Gastrocnemius medialis (tissue), 4 donors: ENCODE results near the gene ITGB7. TPM values are rescaled to one million over a fixed set of nuclear protein-coding genes. Genes with fewer than 3 reads are reported as not detected.

Experiments
- ATAC-seq, 2 donors: fragments of 150-250 bp; one replicate each; pipeline ENCODE4 v1.9.1; 2016
- DNase-seq, 2 donors: peaks; one replicate each; pipeline ENCODE4 v3.0.0-alpha.2; 2019
- H3K27ac ChIP-seq, 4 donors: fragments of 200-600 bp; sonication (generic); 1 replicate in 1 of 4; 2 replicates in 3 of 4; pipeline ENCODE4 v1.5.1; 2016 to 2018; ENCODE audit warnings: mild to moderate bottlenecking in 2 of 4, moderate library complexity in 1 of 4
- H3K27me3 ChIP-seq, 3 donors: fragments of 200-600 bp; sonication (generic) in 2 of 3; 1 replicate in 1 of 3; 2 replicates in 2 of 3; pipeline versions ENCODE4 v1.5.1 to v1.6.0; 2016 to 2019; ENCODE audit warnings: mild to moderate bottlenecking in 1 of 3, moderate library complexity in 1 of 3
- H3K36me3 ChIP-seq, 2 donors: fragments of 200-600 bp; sonication (generic) in 1 of 2; one replicate each; pipeline ENCODE4 v1.5.1; 2017 to 2018
- H3K4me1 ChIP-seq, 2 donors: fragments of 200-600 bp; sonication (generic) in 1 of 2; one replicate each; pipeline ENCODE4 v1.5.1; 2016 to 2017; ENCODE audit warnings: mild to moderate bottlenecking in 2 of 2
- H3K4me3 ChIP-seq, 4 donors: fragments of 200-600 bp; sonication (generic) in 3 of 4; 1 replicate in 1 of 4; 2 replicates in 3 of 4; pipeline ENCODE4 v1.5.1; 2016 to 2019; ENCODE audit warnings: mild to moderate bottlenecking in 2 of 4
- H3K9me3 ChIP-seq, 3 donors: fragments of 200-600 bp; sonication (generic) in 2 of 3; 1 replicate in 1 of 3; 2 replicates in 2 of 3; pipeline ENCODE4 v1.5.1; 2016 to 2019
- CTCF ChIP-seq, 5 experiments: fragments of 450-650 bp in 3 of 5; fragments of 200-600 bp in 2 of 5; sonication (generic) in 2 of 5; IDR thresholded peaks in 4 of 5; conservative IDR thresholded peaks in 1 of 5; 1 replicate in 4 of 5; 2 replicates in 1 of 5; pipeline ENCODE4 v1.5.1; 2016 to 2019; ENCODE audit warnings: antibody characterized with exemption in 5 of 5, mild to moderate bottlenecking in 3 of 5, moderate library complexity in 3 of 5
- POLR2A ChIP-seq, 2 donors: fragments of 450-650 bp; IDR thresholded peaks; one replicate each; pipeline ENCODE4 v1.6.1; 2017; ENCODE audit warnings: antibody characterized with exemption in 2 of 2, mild to moderate bottlenecking in 2 of 2, moderate library complexity in 2 of 2
- in situ Hi-C, 4 donors: fragments of 200-750 bp; cut with MboI; loops; one replicate each; pipeline versions ENCODE4 v1.15.0 to v1.8.0; 2017; ENCODE audit warnings: low sequenced_read_pairs in 4 of 4
- intact Hi-C: fragments of 100-400 bp; cut with DNase I; formaldehyde crosslinking; loops from one replicate; pipeline ENCODE4 v1.15.1; 2023; ENCODE audit warnings: low total_unique reads
- total RNA-seq, 4 donors: library from RNA; depleted of rRNA; stranded (reverse); fragments of >200 nt; gene quantifications; one replicate each; pipeline versions ENCODE4 v1.1.0 to v1.2.3, GENCODE V29; 2016

The ITGB7 gene
- total RNA-seq, 4 donors from 2014 or later, result 0.73 to 0.81 TPM; not detected in 2

DNA sequence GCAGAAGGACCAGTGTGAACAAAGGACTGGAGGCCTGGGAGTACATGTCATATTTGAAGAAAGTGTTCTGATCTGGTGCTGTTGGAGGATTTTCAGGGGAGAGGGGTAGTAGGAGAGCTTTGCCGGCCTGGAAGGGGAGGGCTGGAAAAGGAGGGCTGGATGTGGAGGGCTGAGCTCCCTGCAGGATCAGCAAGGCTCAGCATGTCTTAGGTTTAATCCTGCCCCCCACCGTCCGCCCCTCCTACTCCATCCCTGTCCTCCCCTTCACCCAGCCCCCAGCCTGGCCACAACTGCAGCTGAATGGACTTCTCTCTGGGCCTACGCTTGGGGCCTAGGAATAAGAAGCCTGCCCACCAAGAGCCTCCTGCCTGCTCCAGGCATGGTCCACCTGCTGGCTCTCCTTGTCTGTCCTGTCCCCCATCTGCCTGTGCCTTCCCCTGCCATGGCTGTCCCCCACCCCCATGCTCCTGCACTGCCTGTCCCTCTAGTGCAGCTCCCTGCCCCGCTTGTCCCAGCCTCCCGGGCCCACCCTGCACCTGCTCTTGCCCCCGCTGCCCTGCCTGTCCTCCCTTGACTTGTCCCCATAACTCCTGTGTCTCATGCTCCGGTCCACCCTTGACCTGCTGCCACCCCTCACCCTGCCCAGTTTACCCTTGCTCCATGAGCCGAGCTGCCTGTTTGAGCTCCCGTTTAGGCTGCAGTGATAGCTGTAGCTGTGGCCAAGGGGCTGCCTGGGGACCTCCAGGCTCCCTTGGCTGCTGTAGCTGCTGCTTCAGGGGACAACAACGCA is 34.8 kb upstream of the ITGB7 start:
- in situ Hi-C loops, result no loop called here
- H3K36me3 ChIP-seq, result no peaks in the 10 kb centered on the region
- H3K9me3 ChIP-seq, result no peaks in the 10 kb centered on the region
- TF ChIP-seq CTCF (IDR thresholded peaks at IDR 0.05 in 4 of 5, conservative IDR thresholded peaks at IDR 0.05 in 1 of 5), result no peak
- no peak for TF ChIP-seq POLR2A (IDR thresholded peaks at IDR 0.05)
- H3K4me1 ChIP-seq, result no peaks in the 10 kb centered on the region
- intact Hi-C loops, result no loop called here
- H3K27ac ChIP-seq, result no peak overlapping the region
- no peak for ATAC-seq
- DNase-seq, result no peak
- peaks cover 0 to 9% (median 3%) of the 10 kb centered on the region in 3 donors for H3K27me3 ChIP-seq
- H3K4me3 ChIP-seq, result no peak overlapping the region

DNA sequence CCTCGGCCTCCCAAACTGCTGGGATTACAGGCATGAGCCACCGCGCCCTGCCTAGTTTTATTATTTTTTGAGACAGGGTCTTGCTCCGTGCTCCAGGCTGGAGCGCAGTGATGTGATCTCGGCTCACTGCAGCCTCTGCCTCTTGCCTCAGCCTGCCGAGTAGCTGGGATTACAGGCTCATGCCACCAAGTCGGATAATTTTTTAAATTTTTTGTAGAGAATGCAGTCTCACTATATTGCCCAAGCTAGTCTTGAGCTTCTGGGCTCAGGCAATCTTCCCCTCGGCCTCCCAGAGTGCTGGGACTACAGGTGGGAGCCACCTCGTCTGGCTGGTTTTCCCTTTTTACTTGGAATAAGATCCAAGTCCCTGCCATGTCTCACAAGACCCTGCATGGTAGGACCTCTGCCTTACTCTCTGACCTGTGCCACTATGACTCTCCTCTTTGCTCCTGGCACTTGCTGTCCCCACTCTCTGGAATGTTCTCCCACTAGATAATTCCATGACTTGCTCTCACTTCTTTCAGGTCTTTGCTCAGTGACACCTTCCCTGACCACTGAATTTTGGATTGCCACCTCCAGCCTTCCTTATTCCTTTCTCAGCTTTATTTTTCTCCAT is 32.7 kb upstream of the ITGB7 start:
- TF ChIP-seq CTCF (IDR thresholded peaks at IDR 0.05 in 4 of 5, conservative IDR thresholded peaks at IDR 0.05 in 1 of 5), result no peak
- H3K27ac ChIP-seq, result no peak overlapping the region
- intact Hi-C loops, result no loop called here
- no peaks in the 10 kb centered on the region for H3K4me1 ChIP-seq
- no peak for ATAC-seq
- H3K27me3 ChIP-seq, result peaks cover 5 to 11% (median 7%) of the 10 kb centered on the region in 3 donors
- no peaks in the 10 kb centered on the region for H3K9me3 ChIP-seq
- H3K4me3 ChIP-seq, result no peak overlapping the region
- H3K36me3 ChIP-seq, result no peaks in the 10 kb centered on the region
- in situ Hi-C loops, result no loop called here
- no peak for DNase-seq

DNA sequence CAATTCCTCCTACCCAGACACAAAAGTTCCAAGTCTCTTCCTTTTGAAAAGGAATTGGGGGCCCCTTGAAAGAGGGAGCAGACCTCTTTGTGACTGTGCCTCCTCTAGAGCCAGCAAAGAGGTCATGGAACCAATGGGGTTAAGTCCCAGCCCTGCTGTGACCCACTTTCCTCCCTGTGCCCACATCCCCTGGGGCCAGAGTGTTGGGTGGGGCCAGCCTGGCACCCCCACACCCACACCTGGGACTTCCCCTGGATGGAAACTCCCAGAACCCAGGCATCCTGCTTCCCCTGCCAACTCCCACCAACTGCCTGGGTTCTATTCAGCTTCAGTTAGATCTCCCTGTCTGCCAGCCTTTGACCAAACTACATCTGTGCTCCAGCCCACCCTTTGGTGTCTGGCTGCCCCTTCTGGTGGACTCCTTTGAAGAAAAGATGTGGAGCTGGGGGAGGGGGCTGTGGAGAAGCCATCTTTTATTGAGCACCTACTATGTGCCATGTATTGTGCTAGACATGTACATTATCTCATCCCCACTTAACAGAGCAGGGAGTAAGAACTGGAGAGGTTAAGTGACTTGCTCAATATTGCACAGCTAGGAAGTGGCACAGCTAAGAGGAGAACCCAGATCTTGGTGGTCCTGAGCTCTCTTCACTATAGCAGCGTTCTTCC is 29.5 kb upstream of the ITGB7 start:
- TF ChIP-seq CTCF (IDR thresholded peaks at IDR 0.05 in 4 of 5, conservative IDR thresholded peaks at IDR 0.05 in 1 of 5) (no peak), POLR2A (IDR thresholded peaks at IDR 0.05) (no peak)
- Histone ChIP-seq H3K4me3 (no peak overlapping the region), H3K27me3 (peaks cover 20 to 33% (median 31%) of the 10 kb centered on the region in 3 donors), H3K9me3 (no peaks in the 10 kb centered on the region), H3K27ac (no peak overlapping the region), H3K4me1 (peaks cover under 1 to 21% of the 10 kb centered on the region in 2 donors), H3K36me3 (no peaks in the 10 kb centered on the region)
- intact Hi-C loops, result no loop called here
- in situ Hi-C loops, result no loop called here
- DNase-seq (no peak), ATAC-seq (no peak)

DNA sequence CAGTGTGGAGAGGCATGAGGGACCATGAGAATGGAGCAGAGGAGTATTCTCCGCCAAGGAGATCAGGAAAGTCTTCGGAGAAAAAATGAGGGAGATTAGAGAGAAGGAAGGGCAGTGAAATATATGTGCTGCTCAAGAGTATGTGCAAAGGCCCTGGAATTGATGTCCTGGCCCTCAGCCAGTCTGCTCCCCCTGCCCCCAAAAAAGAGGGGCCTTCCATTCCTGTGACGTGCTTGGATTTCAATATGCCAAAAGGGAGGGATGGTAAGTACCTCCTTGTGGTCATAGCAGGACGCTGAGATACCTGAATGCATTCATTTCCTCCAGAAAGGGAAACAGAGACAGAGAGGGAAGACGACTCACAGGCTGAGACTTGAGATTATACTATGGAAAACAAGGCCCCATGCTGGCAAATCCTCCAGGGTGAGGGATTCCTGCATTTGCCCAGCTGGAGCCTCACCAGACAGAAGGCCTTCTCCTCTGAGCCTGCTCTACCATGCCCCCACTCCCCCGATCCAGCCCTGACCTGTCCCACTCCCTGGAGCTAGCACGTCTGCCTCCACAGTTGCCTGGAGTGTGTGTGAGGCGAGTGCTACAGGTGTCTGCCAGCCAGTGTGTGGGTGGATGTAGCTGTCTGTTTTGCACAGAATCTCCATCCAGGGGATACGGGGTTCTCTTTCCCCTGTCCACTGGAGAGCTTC is 28.8 kb upstream of the ITGB7 start:
- DNase-seq (no peak), ATAC-seq (no peak)
- no peaks in the 10 kb centered on the region for H3K36me3 ChIP-seq
- peaks cover 5 to 21% of the 10 kb centered on the region in 2 donors for H3K4me1 ChIP-seq
- in situ Hi-C loops (no loop called here), intact Hi-C loops (no loop called here)
- peaks cover 20 to 34% (median 33%) of the 10 kb centered on the region in 3 donors for H3K27me3 ChIP-seq
- no peak overlapping the region for H3K4me3 ChIP-seq
- TF ChIP-seq CTCF (IDR thresholded peaks at IDR 0.05 in 4 of 5, conservative IDR thresholded peaks at IDR 0.05 in 1 of 5) (no peak), POLR2A (IDR thresholded peaks at IDR 0.05) (no peak)
- H3K27ac ChIP-seq, result no peak overlapping the region
- H3K9me3 ChIP-seq, result no peaks in the 10 kb centered on the region
